Glomerular visceral epithelial cell (primary cell): ENCODE data around the gene PCSK7.

ENCODE experiments used
- DNase-seq: peaks from one replicate; pipeline ENCODE4 v3.0.0-alpha.2; 2016; ENCODE audit errors: extremely low spot score

The PCSK7 gene

GRCh38 chr11:117160826-117161225, 71.0 kb downstream of the PCSK7 start:
- peak; percentile 25 for DNase-seq

- no peak for DNase-seq
Observed at GRCh38 chr11:117159892-117160291, 72.0 kb downstream of the PCSK7 start.

GRCh38 chr11:117157507-117157906, 74.4 kb downstream of the PCSK7 start:
- DNase-seq: no peak

DNA sequence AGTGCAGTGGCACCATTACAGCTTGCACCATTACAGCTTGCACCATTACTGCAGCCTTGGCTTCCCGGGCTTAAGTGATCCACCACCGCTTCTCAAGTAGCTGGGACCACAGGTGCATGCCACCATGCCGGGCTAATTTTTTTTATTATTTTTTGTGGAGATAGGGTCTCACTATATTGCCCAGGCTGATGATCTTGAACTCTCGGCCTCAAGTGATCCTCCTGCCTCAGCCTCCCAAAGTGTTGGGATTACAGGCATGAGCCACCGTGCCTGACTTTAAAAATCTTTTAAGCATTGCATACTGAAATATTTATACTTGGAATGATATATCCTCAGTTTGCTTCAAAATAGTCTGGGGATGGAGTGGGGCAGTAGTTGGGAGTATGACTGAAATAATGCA, 77.4 kb downstream of the PCSK7 start:
- DNase-seq: no peak
